ENCODE results near the gene DPP10.
"Not testable (repeated sequence)": the region's sequence is repeated elsewhere in the genome, so short reads cannot be mapped to it uniquely, and the experiment has no call there.

The DPP10 gene

GRCh38 chr2:115034801-115035200 is 592.4 kb downstream of the DPP10 start:
- no peak for DNase-seq

DNA sequence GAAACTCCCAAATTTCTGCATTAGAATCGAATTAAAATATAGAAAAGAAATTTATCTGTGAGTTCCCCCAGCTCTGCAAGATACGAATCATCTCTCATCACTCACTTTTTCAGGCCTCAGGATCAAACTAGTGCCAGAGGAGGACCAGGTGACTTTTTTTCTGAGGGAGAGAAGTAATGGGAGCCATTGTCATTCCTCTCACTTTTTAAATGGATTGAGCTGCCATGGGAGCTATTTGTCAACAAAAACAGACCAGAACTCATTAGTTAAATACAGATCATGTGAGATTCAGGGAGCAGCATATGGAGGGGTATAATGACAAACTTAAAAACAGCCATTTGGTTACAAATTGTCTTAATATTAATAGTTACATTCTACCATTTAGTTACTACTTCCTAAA is 594.4 kb downstream of the DPP10 start:
- DNase-seq: no peak

- no peak for DNase-seq
Observed at GRCh38 chr2:115057473-115057872, 615.0 kb downstream of the DPP10 start.

- no peak for DNase-seq
Observed at GRCh38 chr2:115070002-115070401, 627.6 kb downstream of the DPP10 start.

GRCh38 chr2:115071534-115071933 is 629.1 kb downstream of the DPP10 start:
- DNase-seq: no peak

DNA sequence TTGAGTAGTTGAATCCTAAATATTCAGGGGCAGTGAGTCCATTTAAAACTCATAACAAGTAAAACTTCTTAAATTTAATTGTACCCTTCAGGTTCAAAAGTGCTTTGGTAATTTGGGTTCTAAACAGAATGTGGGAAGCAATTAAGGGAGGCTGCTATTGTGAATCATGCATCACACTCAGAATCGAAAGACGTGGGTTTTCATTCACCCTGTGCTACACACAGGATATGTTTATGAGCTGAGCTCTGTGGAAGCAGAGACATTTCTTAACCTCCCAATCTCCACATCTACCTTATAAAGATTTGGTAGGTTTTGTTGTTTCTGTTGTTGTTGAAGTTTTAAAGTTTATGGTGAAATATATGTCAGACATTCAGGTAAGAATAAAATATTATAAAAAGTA is 633.4 kb downstream of the DPP10 start:
- DNase-seq: no peak

DNA sequence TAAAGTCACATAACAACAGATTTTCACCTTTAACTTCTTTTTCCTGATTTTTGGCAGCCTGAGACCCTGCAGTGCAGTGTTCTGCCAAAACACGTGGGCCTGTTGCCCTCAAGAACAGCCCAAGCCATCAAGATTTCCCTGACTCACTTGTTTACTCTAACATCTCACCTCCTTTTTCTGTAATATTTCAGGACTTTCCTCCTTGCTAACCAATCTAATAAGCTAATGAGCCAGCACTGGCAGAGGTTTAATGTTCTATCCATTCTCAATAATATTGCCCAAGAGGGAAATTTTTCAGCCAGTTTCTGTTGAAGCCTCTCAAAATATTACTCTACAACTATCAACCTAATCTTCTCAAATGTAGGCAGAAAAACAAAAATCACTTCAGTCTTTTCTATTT is 635.2 kb downstream of the DPP10 start:
- no peak for DNase-seq

GRCh38 chr2:115083225-115083624 is 640.8 kb downstream of the DPP10 start:
- no peak for DNase-seq

DNA sequence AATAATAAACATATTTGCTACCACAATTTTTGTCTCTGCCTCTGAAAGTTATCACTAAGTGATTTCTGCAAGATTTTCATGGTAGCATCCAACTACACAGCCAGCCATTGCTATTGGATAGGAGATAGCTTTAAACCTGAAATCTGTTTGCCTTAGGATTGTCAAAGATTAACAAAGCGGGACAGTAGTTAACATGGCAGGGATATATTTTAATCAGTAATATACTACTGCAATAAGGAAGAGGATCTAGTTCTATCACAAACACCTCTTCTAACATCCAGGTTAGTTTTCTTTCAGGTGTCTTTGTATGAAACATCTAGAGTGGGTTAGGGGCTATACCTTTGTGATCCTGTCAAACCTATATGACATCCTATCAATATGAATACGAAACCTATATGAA is 641.3 kb downstream of the DPP10 start:
- no peak for DNase-seq

DNA sequence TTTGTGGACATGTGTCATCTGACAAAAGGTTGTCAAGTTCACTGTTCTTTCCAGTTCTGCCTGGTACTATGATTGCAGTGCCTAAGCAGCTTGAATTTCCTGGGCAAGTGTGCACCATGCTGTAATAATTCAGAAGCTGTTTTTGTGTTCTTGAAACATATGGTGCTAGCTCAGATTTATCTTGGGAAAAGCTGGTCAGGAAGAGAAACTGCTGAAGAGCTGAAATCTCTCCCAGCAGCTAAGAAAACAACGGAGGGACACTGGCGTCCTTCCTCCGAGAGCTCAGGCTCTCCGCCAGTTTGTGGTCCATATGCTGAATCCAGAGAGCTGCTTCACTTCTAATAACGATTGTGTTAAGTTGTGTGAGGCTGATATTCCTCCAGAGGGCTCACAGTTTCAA is 642.0 kb downstream of the DPP10 start:
- no peak for DNase-seq

DNA sequence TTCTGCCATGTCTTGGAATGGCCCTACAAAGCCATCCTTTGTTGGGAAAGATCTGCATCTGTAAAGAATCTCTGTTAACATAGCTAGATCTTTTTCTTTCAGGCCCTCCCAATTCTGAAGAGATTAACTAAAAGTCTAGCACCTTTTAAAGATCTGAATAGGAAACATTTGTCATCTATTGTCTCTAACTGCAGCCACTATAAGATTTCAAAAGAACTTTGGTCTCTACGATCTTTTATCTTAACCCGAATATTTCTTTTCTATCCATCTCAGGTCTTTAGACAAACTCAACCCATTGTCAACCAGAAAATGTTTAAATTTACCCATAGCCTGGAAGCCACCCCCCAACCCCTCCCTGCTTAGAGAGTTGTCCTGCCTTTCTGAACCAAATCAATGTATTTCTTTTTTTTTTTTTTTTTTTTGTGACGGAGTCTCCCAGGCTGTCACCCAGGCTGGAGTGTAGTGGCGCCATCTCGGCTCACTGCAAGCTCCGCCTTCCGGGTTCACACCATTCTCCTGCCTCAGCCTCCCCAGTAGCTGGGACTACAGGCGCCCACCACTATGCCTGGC is 643.7 kb downstream of the DPP10 start:
- DNase-seq: not testable (repeated sequence)

DNA sequence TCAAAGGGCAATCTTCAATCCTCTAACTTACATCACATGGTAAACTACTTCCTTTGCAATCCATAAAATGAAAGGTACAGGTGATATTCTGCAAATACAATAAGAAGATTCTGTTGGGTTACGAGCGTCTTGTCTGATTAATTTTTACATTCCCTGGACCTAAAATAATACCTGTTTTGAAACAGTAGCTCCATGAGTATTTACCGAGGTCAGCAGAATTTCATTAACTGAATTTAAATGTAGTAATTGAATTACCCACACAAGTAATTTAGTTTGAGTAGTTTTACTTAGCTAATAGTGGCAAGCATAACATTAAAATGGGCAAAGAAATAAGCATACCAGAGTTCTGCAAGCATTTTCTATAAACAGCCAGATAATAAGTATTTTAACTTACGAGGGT is 652.0 kb downstream of the DPP10 start:
- no peak for DNase-seq

- no peak for DNase-seq
Observed at GRCh38 chr2:115105966-115106365, 663.5 kb downstream of the DPP10 start.

GRCh38 chr2:115115135-115115534 is 672.7 kb downstream of the DPP10 start:
- no peak for DNase-seq

DNA sequence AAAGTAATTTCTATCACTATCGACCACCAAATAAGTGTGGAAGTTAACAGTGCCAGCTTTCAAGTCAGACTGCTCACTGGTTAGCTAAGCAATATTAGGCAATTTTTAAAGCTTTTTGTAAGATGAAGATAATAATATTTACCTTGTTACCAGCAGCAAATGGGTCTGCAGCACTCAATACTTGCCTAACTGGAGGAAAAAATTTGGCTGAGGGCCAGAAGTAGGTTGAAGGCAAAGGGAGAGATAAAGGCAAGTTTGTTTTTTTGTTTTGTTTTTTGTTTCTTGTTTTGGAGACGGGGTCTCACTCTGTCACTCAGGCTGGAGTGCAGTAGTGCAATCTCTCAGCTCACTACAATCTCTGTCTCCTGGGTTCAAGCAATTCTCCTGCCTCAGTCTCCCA is 675.9 kb downstream of the DPP10 start:
- no peak for DNase-seq

GRCh38 chr2:115119086-115119485 is 676.6 kb downstream of the DPP10 start:
- no peak for DNase-seq

GRCh38 chr2:115122701-115123100 is 680.3 kb downstream of the DPP10 start:
- no peak for DNase-seq

DNA sequence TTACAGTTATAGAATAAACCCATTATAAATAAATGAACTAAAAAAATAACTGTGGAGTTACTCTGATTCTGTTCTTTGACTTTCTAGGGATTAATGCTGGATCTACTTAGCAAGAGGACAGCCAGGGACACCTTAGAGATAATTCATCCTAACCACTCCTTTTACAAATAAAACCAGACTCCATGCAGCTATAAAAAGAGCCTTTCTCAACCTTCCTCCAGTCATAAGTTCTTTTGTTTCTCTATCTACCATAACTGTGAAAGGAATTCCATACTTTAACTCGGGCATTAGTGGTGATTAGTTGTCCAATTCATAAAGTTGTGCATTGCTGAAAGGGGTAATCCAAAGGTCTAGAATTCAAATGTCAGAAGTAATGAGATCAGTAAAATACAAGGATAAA is 682.4 kb downstream of the DPP10 start:
- no peak for DNase-seq

DNA sequence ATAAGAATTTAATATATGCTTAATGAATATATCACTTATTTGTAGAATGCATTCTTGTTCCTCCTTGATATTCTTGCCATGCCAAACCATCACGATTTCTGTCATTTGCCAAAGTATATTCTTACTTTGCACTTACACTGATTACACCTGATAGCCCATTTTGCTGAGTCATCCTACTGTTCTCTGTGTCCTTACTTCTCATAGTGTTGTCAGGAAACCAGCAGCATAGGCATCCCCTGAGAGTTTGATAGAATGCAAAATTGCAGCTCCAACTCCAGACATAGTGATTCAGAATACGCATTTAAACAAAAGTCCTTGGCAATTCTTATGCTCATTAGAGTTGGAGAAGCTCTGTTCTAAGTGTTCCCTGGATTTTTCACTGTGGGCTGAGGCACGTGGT is 687.1 kb downstream of the DPP10 start:
- DNase-seq: no peak

GRCh38 chr2:115160531-115161080 is 718.2 kb downstream of the DPP10 start:
- no peak for DNase-seq

- peak; percentile 2 for DNase-seq
Observed at GRCh38 chr2:115161081-115161770, 718.8 kb downstream of the DPP10 start.

- no peak for DNase-seq
Observed at GRCh38 chr2:115161771-115162493, 719.5 kb downstream of the DPP10 start.

DNA sequence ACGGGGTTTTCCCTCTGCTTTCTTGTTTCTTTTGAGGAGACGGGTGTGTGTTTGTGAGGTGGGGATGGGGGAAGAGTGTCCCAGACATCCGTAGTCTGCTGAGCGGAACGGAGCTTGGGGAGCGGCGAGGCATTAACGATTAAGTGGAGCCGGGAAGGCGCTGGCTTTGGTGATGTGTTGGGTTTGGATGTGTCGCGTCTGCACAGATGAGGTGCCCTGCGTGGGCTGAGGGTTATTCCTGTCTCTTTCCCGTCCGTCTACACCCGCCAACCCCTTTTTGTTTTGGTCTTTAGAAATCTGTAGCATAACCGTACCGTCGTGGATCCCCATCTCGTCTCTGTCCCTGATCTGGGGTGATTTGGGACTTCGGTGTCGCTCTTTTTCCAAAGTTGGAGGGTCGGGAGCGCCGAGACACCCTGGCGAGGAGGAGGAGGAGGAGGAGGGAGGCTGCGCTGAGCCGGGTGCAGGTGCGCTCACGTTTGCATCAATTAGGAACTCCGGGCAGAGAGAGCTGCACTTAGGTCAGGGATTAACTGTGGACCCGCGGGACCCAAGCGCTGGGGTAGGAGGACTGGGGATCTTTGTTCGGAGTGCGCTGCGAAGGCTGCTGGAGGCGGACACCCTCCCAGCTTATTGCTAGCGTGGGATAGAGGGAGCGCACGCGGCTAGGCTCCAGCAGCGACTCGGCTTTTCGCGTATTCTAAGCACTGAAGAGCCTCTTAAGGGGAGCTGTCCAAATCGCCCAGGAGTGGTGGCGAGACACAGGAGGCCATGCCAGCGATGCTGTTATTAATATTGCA is 720.3 kb downstream of the DPP10 start:
- DNase-seq: peak; percentile 8
